Cerebellar cortex (tissue), 1 donor: ENCODE measurements around the gene TYROBP.
"Not testable (repeated sequence)": the region's sequence is repeated elsewhere in the genome, so short reads cannot be mapped to it uniquely, and the experiment has no call there.

Experiments
- DNase-seq: peaks from one replicate; pipeline ENCODE4 v3.0.0-alpha.2; 2015; ENCODE audit warnings: low spot score

The TYROBP gene

DNA sequence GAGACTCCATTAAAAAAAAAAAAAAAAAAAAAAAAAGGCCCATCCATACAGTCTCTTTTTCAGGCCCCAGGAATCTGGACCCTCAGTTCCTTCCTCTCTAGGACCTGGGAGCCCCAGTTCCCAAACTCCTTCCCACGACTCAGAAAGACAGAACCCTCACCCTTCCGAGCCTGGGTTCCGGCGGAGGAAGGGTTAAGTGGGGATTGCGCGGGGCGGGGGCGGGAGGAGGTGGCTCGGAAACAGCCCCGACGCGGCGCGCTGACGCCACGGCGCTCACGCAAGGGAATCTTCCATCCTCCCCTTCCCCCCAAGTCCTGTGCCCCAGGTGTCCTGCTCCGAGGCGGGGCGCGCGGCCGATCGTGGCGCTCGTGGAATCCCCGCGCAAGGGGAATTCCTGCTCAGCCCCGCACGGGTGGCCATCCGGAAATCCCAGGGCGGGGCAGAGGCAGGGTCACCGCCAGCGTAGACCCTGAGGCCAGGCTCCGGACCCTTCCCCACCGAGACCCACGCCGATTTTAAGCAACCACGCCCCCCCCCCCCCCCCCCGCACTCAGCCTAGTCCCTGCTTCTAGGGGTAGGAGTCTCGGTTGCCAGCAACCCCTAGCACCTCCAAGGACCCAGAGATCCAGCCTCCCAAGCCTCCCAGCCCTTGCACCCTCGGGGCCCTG is 8.4 kb downstream of the TYROBP start:
- DNase-seq, result peak; percentile 91

DNA sequence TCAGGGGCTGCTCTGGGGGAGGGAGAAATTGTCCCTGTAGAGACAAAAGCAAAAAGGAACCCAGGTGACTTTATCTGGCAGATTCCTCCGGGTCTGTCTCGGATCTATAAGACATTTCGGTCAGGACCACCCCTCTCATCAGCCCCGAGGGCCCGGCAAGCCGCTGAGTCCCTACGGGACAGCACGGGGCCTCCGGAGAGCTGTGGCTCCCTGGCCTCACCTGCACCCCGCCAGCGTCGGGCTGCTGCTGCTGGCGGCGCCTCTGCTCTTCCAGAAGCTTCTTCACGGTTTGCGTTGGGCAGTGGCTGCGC is 9.6 kb downstream of the TYROBP start:
- no peak for DNase-seq

DNA sequence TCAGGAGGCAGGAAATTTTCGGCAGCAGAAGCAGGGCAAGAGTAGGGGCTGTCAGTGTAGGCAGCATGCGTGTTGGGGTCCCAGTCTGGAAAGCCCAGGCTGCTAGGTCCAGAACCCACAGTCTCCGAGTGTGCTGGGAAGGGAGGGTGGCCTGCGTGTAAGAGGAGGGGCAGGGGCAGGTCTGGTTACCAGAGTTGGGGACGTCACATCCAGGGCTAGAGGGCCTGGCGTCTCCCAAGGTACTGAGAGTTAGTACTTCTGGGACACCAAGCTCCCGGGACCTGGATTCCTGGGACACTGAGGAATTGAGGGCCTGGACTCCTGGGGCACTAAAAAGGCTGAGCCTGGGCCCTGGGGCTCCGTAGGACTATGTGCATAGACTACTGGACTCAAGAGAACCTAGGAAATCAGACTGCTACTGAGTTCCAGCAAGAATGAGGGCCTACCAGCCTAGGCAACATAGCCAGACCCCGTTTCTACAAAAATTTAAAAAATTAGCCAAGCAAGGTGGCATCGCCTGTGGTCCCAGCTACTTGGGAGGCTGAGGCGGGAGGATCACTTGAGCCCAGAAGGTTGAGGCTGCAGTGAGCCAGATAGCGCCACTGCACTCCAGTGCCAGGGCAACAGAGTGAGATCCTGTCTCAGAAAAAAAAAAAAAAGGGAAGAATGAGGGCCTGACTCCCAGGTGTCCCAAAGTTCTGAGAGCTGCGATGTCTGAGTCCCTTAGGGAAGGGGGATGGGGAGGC is 10.2 kb downstream of the TYROBP start:
- no peak for DNase-seq

DNA sequence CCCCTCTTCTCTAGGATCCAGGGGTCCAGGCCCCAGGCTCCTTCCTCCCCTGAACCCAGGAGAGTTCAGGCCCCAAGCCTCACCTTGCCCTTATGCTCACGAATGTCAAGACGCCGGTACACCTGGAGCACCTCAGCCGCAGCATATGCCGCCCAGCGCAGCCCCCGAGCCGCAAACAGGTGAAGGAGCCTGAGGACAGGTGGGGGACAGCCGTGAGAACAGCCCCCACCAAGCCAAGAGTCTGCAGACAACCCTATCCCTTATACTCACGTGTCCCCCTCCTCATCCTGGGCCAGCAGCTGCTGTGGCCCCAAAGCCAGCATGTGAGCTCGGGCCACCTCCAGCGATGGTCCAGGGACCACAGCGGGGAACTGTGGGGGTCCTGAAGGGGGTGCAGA is 11.5 kb downstream of the TYROBP start:
- DNase-seq, result no peak

DNA sequence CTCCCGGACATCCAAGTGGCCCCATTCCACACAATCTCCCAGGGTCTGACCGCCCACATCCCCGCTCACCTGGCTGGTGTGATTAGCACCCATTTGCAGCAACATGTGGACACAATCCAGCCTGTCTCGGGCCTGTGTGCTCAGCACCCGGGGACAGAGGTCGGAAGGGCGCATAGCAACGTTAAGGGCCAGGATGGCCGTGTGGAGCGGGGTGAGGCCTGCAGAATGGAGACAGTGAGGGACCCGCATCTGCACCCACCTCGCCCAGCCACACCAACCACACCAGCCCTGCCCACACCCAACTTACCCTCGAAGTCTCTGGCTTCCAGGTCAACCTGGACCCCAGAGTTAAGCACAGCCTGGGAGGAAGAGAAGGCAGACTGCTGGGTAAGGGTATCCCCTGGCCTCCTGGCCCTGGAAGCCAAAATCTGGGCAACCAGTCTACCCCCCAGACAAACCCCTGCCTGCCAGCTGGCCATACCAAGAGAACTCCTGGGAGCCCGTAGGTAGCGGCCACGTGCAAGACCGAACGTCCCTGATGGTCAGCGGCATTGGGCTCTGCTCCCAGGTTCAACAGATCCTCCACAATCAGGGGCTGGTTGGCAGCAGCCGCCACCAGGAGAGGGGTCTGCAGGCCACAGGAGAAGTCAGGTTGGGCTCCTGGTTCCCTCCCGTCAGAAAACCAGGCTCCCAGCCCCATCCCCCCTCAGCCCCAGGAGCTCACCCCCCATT is 12.0 kb downstream of the TYROBP start:
- DNase-seq, result no peak

DNA sequence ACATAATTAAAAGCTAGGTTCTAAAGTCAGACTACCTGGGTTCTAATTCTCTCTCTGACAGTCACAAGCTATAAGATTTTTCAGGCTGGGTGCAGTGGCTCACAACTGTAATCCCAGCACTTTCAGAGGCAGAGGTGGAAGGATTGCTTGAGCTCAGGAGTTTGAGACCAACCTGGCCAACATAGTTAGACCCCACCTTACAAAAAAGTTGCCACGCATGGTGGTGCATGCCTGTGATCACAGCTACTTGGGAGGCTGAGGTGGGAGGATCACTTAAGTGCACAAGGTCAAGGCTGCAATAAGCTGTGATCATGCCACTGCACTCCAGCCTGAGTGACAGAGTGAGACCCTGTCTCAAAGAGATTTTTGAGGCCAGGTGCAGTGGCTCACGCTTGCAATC is 13.8 kb downstream of the TYROBP start:
- no peak for DNase-seq

DNA sequence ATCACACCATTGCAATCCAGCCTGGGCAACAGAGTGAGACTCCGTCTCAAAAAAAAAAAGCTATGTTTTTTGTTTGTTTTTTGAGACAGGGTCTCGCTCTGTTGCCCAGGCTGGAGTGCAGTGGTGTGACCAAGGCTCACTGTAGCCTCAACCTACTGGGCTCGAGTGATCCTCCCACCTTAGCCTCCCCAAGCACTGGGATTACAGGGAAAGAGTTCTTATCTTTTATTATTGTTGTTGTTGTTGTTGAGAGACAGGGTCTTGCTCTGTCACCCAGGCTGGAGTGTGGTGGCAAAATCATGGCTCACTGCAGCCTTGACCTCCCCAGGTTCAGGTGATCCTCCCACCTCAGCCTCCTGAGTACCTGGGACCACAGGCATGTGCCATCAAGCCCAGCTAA is 16.3 kb downstream of the TYROBP start:
- not testable (repeated sequence) for DNase-seq

DNA sequence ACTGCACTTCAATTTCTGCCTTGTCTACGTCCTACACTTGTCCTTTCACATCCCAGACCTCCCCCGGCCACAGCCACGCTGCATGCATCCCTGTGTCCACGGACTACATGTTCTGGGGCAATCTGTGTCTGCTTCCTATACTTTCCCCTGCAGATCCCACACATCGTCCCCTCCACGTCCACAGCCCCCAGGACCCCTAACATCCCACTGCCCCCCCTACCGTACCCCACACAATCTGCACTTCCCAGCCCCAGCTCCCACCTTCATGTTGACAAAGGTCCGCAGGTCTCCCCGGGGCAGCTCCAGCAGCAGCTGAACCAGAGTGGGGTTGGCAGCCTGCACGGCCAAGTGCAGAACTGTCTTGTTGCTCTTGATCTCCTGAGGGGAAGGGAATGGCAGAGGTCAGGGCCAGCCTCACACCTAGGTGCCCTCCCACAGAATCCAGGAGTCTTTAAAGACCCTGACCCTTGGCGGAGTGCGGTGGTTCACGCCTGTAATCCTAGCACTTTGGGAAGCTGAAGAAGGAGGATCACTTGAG is 17.9 kb downstream of the TYROBP start:
- no peak for DNase-seq

DNA sequence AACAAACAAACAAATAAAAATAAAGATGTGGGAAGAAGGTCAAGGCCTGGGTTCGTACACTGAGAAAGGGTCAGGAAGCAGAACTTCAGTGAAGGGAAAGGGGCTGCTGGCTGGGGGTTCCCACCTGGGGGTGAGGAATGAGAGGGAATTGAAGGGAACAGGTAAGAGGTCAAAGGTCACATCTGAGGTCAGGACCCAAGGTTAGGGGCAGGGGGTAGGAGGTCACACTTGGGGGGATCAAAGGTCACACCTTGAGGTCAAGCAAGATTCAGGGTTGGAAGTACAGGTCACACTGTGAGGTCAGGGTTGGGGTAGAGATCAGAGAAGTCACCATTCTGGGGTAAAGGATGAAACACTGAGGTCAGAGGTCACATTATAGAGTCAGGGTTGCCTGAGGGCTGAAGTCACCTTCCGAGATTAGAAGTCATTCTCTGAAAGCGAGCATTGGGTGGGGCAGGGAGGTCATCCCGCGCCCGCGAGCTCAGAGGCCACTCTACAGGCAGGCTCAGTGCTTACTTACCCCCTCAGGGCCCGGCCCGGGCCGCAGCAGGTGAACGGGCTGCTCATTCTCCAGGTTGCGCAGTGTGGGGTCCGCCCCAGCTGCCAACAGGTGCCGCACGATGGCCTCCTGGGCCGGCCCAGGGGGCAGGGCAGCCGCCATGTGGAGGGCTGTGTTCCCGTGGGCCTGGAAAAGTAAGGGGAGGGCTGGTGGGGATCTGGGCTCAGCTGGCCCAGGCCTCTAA is 18.6 kb downstream of the TYROBP start:
- no peak for DNase-seq

DNA sequence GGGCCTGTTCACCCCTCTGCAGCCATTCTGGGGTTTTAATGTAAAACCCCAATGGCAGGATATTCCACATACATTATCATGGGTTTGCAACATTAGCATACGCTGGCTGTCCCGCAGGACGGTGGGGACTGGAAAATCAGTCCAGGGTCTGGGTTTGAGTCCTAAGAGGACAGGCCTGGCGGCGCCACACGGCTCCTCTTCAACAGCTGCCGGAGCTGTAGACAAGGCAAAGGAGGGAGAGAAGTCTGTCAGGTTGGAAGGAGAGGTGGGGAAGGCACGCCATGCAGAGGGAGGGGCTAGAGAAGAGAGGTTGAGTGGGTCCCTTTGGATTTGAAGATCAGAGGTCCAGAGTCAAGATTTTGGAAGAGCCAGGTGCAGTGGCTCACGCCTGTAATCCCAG is 19.7 kb downstream of the TYROBP start:
- DNase-seq, result no peak

DNA sequence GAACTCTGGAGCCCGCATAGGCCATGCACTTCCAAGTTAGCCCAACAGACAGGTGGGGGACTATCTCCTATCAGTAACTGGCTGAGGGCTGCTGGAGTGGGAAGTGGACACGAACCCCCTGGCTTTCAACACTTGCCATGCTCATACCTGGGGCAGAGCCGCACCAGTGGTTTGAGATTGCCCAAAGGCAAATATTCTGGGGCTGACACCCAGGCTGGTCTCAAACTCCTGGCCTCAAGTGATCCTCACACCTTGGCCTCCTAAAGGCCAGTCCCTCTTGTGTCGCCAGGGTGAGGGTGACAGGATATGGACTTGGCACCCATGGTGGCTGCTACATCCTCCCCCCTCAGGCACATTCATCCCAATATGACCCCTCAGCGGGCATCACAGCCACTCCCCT is 20.9 kb downstream of the TYROBP start:
- no peak for DNase-seq

DNA sequence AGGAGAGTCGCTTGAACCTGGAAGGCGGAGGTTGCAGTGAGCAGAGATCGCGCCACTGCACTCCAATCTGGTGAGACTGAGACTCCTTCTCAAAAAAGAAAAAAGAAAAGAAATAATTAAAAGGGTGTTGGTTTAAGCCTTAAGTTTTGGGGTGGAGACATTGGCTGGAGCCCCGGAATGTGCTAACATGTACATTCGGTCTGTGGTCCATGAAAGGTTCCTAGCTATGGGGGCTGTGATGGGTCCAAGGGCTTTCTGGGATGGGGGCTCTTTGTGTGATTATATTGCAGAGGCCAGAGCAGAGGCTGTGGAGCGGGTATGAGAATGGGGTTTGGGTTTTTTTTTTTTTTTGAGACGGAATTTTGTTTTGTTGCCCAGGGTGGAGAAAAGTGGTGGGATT is 22.2 kb downstream of the TYROBP start:
- no peak for DNase-seq

DNA sequence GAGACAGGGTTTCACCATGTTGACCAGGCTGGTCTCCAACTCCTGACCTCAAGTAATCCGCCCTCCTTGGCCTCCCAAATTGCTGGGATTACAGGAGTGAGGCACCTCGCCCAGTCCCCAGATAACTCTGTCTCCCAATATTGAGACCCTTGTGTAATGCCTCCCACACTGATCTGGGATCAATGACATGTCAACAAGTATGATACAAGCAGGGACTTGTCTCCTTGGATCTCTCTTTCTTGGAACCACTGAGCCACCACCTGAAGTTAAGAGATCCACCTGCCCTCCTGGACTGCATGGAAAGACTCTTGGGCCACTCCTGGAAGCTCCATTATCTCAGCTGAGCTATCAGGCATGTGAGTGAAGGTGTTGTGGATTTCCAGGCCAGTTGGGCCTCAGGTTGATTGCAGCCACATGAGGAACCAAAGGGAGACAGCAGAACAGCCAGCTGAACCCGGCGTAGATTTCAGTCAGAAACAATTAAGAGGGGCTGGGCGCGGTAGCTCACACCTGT is 22.8 kb downstream of the TYROBP start:
- DNase-seq, result no peak

DNA sequence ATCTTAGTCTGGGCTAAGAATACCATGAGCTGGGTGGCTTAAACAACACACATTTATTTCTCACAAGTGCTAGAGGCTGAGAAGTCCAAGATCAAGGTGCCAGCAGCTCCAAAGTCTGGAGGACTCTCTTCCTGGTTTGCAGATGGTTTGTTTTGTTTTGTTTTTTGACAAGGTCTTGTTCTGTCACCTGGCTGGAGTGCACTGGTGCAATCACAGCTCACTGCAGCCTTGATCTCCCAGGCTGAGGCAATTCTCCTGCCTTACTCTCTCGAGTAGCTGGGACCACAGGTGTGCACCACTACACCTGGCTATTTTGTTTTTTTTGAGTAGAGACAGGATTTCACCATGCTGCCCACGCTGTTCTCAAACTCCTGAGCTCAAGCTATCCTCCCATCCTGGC is 24.2 kb downstream of the TYROBP start:
- peak; percentile 17 for DNase-seq

DNA sequence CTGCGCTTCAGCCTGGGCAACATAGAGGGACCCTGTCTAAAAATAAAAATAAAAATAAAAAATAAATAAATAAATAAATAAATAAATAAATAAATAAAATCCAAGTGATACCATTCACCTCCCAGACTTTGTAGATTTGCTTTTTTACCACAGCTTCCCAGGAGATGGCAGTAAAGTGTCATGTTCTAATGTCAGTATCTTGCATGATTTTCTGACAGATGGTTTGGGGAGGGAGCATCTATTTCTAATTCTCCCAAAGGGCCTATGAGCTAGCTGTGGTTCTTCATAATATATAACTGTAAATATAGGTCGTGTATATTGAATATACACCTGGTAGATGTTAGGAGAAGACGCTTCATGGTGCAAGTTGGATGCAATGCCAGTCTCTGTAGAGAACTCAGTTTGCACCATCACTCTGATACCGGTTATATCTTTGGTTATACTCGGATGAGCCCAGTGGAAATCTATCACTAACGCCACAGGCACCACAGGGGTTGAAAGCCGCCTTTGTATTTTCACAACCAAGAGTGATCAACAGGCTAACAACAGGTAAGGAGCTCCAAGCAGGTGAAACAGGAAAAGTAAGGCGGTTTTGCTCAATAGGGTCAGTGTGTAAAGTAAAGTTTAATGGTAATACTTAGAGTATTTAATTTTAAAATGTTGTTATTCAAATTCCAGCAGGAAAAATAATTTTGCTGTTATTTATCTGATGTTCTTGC is 25.8 kb downstream of the TYROBP start:
- peak; percentile 97 for DNase-seq

DNA sequence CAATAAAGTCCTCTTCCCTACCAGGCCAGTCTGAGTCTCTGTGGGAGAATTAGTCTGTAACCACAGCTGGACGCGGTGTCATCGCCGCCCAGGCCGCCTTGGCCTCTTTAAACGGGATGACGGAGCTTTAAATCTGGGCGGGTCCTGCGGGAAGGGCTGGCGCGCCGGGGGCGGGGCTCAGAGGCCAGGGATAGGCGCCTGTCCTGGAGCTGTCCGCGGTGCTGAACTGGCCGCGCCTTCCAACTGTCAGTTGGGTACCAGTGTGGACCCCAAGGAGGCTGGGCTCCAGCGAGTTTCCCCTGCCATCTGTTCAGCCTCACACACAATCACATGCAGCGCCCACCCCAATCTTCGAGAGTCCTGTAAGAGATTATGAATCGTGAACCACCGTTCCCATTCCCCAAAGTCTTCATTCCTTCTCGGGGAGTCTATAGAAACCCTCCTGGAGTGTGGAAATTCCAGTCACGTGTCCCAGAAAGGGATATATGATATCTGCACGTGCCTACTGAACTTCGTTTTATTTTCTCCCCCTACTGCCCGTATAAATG is 28.3 kb downstream of the TYROBP start:
- DNase-seq, result peak; percentile 80

DNA sequence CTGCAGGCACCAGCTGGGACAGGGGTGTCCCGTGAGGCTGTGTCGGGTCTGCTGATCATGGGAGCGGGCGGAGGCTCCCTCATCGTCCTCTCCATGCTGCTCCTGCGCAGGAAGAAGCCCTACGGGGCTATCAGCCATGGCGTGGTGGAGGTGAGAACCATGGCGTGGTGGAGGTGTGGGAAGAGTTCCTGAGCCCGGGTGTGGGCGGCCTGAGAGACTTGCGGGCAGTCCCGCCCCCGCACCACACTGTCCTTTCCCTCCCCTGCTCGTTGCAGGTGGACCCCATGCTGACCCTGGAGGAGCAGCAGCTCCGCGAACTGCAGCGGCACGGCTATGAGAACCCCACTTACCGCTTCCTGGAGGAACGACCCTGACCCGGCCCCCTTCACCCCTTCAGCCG is 29.0 kb downstream of the TYROBP start:
- DNase-seq, result no peak

DNA sequence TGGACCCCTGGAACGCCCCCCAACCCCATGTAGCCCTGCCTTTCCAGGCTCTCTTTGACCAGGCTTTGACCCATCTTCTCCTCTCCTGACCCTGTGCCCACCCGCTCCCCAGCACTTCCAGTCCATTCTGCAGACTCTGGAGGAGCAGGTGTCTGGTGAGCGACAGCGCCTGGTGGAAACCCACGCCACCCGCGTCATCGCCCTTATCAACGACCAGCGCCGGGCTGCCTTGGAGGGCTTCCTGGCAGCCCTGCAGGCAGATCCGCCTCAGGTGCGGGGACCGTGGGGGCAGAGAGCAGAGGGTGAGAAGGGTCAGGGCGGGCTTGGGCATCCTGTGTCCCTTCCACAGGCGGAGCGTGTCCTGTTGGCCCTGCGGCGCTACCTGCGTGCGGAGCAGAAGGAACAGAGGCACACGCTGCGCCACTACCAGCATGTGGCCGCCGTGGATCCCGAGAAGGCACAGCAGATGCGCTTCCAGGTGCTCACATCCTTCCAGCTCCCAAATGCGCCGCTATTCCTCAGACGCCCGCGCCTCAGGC is 33.6 kb downstream of the TYROBP start:
- no peak for DNase-seq

DNA sequence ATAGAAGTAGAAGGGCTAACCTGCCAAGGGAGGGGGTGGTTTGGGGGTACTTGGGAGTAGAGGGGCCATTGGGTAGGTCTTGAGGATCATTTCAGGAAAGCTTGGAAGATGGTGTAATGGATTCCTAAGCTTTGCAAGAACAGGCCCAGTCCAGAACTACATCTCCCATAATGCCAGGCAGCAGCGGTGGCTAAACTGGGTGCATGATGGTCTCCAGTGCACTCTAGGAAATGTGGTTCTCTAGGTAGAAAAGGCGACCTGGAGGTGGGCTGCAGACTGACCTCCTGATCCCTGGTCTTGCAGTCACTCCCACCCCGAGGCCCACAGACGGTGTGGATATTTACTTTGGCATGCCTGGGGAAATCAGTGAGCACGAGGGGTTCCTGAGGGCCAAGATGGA is 35.9 kb downstream of the TYROBP start:
- no peak for DNase-seq

DNA sequence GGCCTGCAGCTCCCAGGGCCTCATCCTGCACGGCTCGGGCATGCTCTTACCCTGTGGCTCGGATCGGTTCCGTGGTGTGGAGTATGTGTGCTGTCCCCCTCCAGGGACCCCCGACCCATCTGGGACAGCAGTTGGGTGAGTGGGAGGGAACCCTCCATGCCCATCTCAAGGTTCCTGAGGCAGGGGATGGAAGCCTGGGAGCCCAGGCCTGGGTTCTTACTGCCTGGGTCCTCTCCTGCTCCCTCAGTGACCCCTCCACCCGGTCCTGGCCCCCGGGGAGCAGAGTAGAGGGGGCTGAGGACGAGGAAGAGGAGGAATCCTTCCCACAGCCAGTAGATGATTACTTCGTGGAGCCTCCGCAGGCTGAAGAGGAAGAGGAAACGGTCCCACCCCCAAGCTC is 36.5 kb downstream of the TYROBP start:
- DNase-seq, result no peak

DNA sequence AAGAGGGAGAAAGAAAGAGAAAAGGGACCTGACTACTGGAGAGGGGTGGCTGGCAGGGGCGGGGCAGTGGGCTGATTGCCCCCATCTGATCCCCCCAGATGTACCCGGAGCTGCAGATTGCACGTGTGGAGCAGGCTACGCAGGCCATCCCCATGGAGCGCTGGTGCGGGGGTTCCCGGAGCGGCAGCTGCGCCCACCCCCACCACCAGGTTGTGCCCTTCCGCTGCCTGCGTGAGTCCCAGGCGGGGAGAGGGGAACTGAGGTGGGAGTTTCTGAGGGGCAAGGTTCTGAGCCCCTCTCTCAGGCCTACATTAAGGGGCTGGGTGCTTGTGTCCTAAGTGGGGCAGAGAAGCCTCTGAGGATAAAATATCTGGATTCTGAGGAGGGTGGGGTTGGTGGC is 37.3 kb downstream of the TYROBP start:
- DNase-seq, result no peak
